IMR-90 (cell line): ENCODE results near the gene TINCR. TPM values are rescaled to one million over a fixed set of nuclear protein-coding genes. Genes with fewer than 3 reads are reported as not detected.

Experiments
- ATAC-seq: fragments of 200-7000 bp; cut with Tn5 transposase; 2 replicates; pipeline ENCODE4 v1.9.1; 2020; ENCODE audit warnings: low read depth, mild to moderate bottlenecking, moderate library complexity
- BruUV-seq: library from RNA; stranded (reverse); fragments of 400-500 nt; replicated peaks from 2 replicates; lab custom pipeline; 2021; lab: Mats Ljungman, UMichigan
- CTCF ChIA-PET: fragments of 300-600 bp; formaldehyde crosslinking; extraction: SDS; loops from one replicate; lab custom pipeline; 2021; ENCODE audit warnings: antibody characterized with exemption; lab: Yijun Ruan, JAX
- POLR2A ChIA-PET: fragments of 300-600 bp; sonication (Branson Sonifier 250); formaldehyde crosslinking; loops from one replicate; lab custom pipeline; 2022; ENCODE audit warnings: antibody characterized with exemption; ENCODE audit not compliant: unreplicated experiment; lab: Charles Lee
- DNase-seq: peaks from one replicate; pipeline ENCODE4 v3.0.0; 2013
- H2AFZ ChIP-seq: replicated peaks from 2 replicates; pipeline ENCODE3; 2013; ENCODE audit warnings: low read length, mild to moderate bottlenecking; ENCODE audit not compliant: poor library complexity
- H2AK5ac ChIP-seq: 2 replicates; pipeline ENCODE4 v1.6.1; 2013; ENCODE audit warnings: low read depth, low read length, inconsistent platforms
- H2AK9ac ChIP-seq: replicated peaks from 2 replicates; pipeline ENCODE3; 2013; ENCODE audit warnings: mild to moderate bottlenecking, low read depth, low read length, moderate library complexity; ENCODE audit not compliant: poor library complexity
- H2BK120ac ChIP-seq: 2 replicates; pipeline ENCODE4 v1.6.1; 2013; ENCODE audit warnings: low read depth, low read length, inconsistent platforms
- H2BK15ac ChIP-seq: 3 replicates; pipeline ENCODE4 v1.6.1; 2013; ENCODE audit warnings: low read depth, low read length, inconsistent platforms
- H2BK20ac ChIP-seq: 2 replicates; pipeline ENCODE4 v1.6.1; 2013; ENCODE audit warnings: low read depth, mild to moderate bottlenecking, inconsistent platforms, low read length, moderate library complexity
- H2BK5ac ChIP-seq: 2 replicates; pipeline ENCODE4 v1.6.1; 2013; ENCODE audit warnings: mild to moderate bottlenecking, low read depth, low read length, inconsistent platforms; ENCODE audit not compliant: poor library complexity, severe bottlenecking
- H3K14ac ChIP-seq: replicated peaks from 2 replicates; pipeline ENCODE4 v1.6.1; 2013; ENCODE audit warnings: low read depth, low read length, inconsistent platforms
- H3K18ac ChIP-seq: 2 replicates; pipeline ENCODE4 v1.6.1; 2013; ENCODE audit warnings: low read depth, low read length, control low read depth
- H3K23ac ChIP-seq: 2 replicates; pipeline ENCODE4 v1.6.1; 2013; ENCODE audit warnings: low read depth, low read length, inconsistent platforms
- H3K27ac ChIP-seq: 2 replicates; pipeline ENCODE4 v1.5.1; 2013; ENCODE audit warnings: mild to moderate bottlenecking, control low read depth, low read length; ENCODE audit not compliant: insufficient read depth
- H3K27me3 ChIP-seq: 2 replicates; pipeline ENCODE4 v1.6.1; 2013; ENCODE audit warnings: low read length; ENCODE audit not compliant: control insufficient read depth, insufficient read depth
- H3K36me3 ChIP-seq: 2 replicates; pipeline ENCODE4 v1.6.1; 2013; ENCODE audit warnings: low read length, mixed read lengths; ENCODE audit not compliant: control insufficient read depth, insufficient read depth
- H3K4ac ChIP-seq: 2 replicates; pipeline ENCODE4 v1.6.1; 2013; ENCODE audit warnings: low read depth, low read length, inconsistent platforms
- H3K4me1 ChIP-seq: 2 replicates; pipeline ENCODE4 v1.6.1; 2013; ENCODE audit warnings: low read length, mixed read lengths; ENCODE audit not compliant: control insufficient read depth, insufficient read depth
- H3K4me2 ChIP-seq: 2 replicates; pipeline ENCODE4 v1.6.1; 2013; ENCODE audit warnings: low read depth, mild to moderate bottlenecking, control low read depth, low read length, moderate library complexity
- H3K4me3 ChIP-seq: 2 replicates; pipeline ENCODE4 v1.5.1; 2013; ENCODE audit warnings: low read depth, mild to moderate bottlenecking, control low read depth, low read length, moderate library complexity; ENCODE audit not compliant: insufficient read depth
- H3K56ac ChIP-seq: 2 replicates; pipeline ENCODE4 v1.6.1; 2013; ENCODE audit warnings: low read length, inconsistent platforms; ENCODE audit not compliant: insufficient read depth; ENCODE audit errors: extremely low read depth
- H3K79me1 ChIP-seq, 2 experiments: 2 replicates each; pipeline ENCODE4 v1.6.1; 2013; ENCODE audit warnings: low read length in 2 of 2, inconsistent platforms in 1 of 2, low read depth in 1 of 2
- H3K9ac ChIP-seq: 2 replicates; pipeline ENCODE4 v1.6.1; 2013; ENCODE audit warnings: low read depth, low read length, control low read depth
- H3K9me1 ChIP-seq: 2 replicates; pipeline ENCODE4 v1.6.1; 2013; ENCODE audit warnings: low read length, inconsistent platforms; ENCODE audit not compliant: insufficient read depth
- H3K9me3 ChIP-seq: 2 replicates; pipeline ENCODE4 v1.6.1; 2013; ENCODE audit warnings: low read length; ENCODE audit not compliant: control insufficient read depth, insufficient read depth
- H4K20me1 ChIP-seq: 2 replicates; pipeline ENCODE4 v1.6.1; 2013; ENCODE audit warnings: low read length, inconsistent platforms; ENCODE audit not compliant: insufficient read depth
- H4K5ac ChIP-seq: 2 replicates; pipeline ENCODE4 v1.6.1; 2013; ENCODE audit warnings: mild to moderate bottlenecking, low read depth, low read length, control low read depth
- H4K8ac ChIP-seq, 2 experiments: 2 replicates each; pipeline ENCODE4 v1.6.1; 2013; ENCODE audit warnings: low read depth in 2 of 2, low read length in 2 of 2, control low read depth in 1 of 2, inconsistent platforms in 1 of 2
- H4K91ac ChIP-seq: 2 replicates; pipeline ENCODE4 v1.6.1; 2013; ENCODE audit warnings: low read depth, low read length, inconsistent platforms; ENCODE audit not compliant: insufficient read depth
- CEBPB ChIP-seq: IDR thresholded peaks from 2 replicates; pipeline ENCODE4 v1.6.1; 2012; ENCODE audit warnings: low read depth, low read length, improper control_type of control experiment
- RAD21 ChIP-seq: IDR thresholded peaks from 2 replicates; pipeline ENCODE4 v1.6.1; 2012; ENCODE audit warnings: low read length, improper control_type of control experiment
- SMC3 ChIP-seq: fragments of 150-350 bp; IDR thresholded peaks from 2 replicates; pipeline ENCODE4 v1.6.1; 2016; ENCODE audit warnings: low read depth, mild to moderate bottlenecking, antibody characterized with exemption, low read length, moderate library complexity
- WGBS, 2 experiments: methylation state at CpG; one replicate each; pipeline versions ENCODE4 v1.1.5 to v1.1.7; 2013; ENCODE audit warnings: missing lambda C conversion rate in 2 of 2; ENCODE audit not compliant: insufficient read length in 1 of 2; ENCODE audit errors: extremely low coverage in 2 of 2; 5-methylcytosine and 5-hydroxymethylcytosine counted together
- dilution Hi-C: fragments of 300-500 bp; cut with HindIII; formaldehyde crosslinking; loops from one replicate; pipeline ENCODE4 v1.14.3; 2018; ENCODE audit warnings: low sequenced_read_pairs; ENCODE audit not compliant: unreplicated experiment
- in situ Hi-C: fragments of 300-500 bp; cut with MboI; formaldehyde crosslinking; loops from 3 replicates; pipeline ENCODE4 v1.14.3; 2019; ENCODE audit warnings: low sequenced_read_pairs, inconsistent platforms, mixed read lengths
- intact Hi-C: fragments of 100-400 bp; cut with micrococcal nuclease; formaldehyde crosslinking; loops from 2 replicates; pipeline ENCODE4 v1.10.0; 2022
- polyA plus RNA-seq, 3 experiments: library from polyadenylated mRNA; depleted of rRNA; stranded (reverse); fragments of >200 nt; gene quantifications; 2 replicates each; pipeline ENCODE4 v1.2.3, GENCODE V29; 2012; ENCODE audit warnings: low replicate concordance in 1 of 3
- total RNA-seq: library from RNA; depleted of rRNA; stranded (reverse); fragments of >200 nt; gene quantifications from 2 replicates; pipeline ENCODE4 v1.2.3, GENCODE V29; 2012
- TF ChIP-seq, protein P1 (sequence below): conservative IDR thresholded peaks from 2 replicates; pipeline ENCODE4 v1.5.1; 2012; ENCODE audit warnings: mild to moderate bottlenecking, low read depth, low read length, improper control_type of control experiment

The TINCR gene
- total and polyA plus RNA-seq, 2 of the 4 experiments (the other 2 are of a cell fraction): 0.05 TPM; not detected in 1

DNA sequence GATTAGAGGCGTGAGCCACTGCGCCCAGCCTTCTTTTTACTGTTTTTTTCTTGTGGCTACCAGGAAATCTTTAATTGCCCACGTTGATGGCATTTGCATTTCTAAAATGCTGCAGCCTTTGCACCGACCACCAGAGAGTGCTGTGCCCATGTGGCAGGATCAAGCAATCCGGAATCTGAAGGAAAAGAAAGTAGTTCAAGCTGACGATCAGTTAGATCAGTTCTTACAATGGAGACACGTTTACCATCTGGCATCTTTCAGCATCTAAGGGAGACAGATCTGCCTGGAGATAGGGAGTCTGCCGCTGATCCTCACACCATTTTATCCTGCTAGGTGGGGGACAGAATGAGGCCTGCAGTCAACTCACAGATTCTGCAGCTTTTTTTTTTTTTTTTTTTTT, 19.9 kb downstream of the TINCR start:
- ChIA-PET POLR2A (no interaction called here), CTCF (interaction anchor here (0.6 to 1.6 kb wide), 3 partner anchors 10 to 33 kb away, joined by 3 to 6 read pairs (median 4); no protein-coding TSS in a partner anchor)
- H3K4ac ChIP-seq: no peak overlapping the region
- no peak overlapping the region for H3K14ac ChIP-seq
- no peak overlapping the region for H3K23ac ChIP-seq
- BruUV-seq: no TSS peak
- no peak overlapping the region for H2BK5ac ChIP-seq
- H3K27me3 ChIP-seq: peaks cover 14% of the 10 kb centered on the region
- no peaks in the 10 kb centered on the region for H3K9me1 ChIP-seq
- no peak overlapping the region for H3K9ac ChIP-seq
- no peaks in the 10 kb centered on the region for H3K36me3 ChIP-seq
- peak overlapping the region; percentile 16 for H2AFZ ChIP-seq
- H2AK5ac ChIP-seq: no peak overlapping the region
- no peak overlapping the region for H3K18ac ChIP-seq
- no peak overlapping the region for H3K56ac ChIP-seq
- ATAC-seq: peak; percentile 79
- H3K4me1 ChIP-seq: no peaks in the 10 kb centered on the region
- H4K5ac ChIP-seq: no peak overlapping the region
- DNase-seq: peak; percentile 51
- H3K79me1 ChIP-seq: no peaks in the 10 kb centered on the region
- dilution Hi-C loops: no loop called here
- H4K8ac ChIP-seq: no peak overlapping the region
- WGBS, 2 experiments: no CpG with 5 or more reads among the region's 8 CpGs
- TF ChIP-seq, protein P1, sequence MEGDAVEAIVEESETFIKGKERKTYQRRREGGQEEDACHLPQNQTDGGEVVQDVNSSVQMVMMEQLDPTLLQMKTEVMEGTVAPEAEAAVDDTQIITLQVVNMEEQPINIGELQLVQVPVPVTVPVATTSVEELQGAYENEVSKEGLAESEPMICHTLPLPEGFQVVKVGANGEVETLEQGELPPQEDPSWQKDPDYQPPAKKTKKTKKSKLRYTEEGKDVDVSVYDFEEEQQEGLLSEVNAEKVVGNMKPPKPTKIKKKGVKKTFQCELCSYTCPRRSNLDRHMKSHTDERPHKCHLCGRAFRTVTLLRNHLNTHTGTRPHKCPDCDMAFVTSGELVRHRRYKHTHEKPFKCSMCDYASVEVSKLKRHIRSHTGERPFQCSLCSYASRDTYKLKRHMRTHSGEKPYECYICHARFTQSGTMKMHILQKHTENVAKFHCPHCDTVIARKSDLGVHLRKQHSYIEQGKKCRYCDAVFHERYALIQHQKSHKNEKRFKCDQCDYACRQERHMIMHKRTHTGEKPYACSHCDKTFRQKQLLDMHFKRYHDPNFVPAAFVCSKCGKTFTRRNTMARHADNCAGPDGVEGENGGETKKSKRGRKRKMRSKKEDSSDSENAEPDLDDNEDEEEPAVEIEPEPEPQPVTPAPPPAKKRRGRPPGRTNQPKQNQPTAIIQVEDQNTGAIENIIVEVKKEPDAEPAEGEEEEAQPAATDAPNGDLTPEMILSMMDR: peak; percentile 68
- TF ChIP-seq CEBPB (no peak), SMC3 (peak; percentile 55), RAD21 (peak; percentile 67)
- no peak overlapping the region for H3K4me3 ChIP-seq
- H3K4me2 ChIP-seq: no peak overlapping the region; the same call in 1 of the 2 replicates
- no peak overlapping the region for H4K91ac ChIP-seq
- peak overlapping the region; percentile 7 for H2AK9ac ChIP-seq
- H3K9me3 ChIP-seq: no peaks in the 10 kb centered on the region
- no peak overlapping the region for H3K27ac ChIP-seq
- H2BK20ac ChIP-seq: no peak overlapping the region
- intact Hi-C loops: loop anchor here (1.0 kb wide), 1 partner anchor 30 kb away; no protein-coding TSS in a partner anchor
- no peak overlapping the region for H2BK15ac ChIP-seq
- no peak overlapping the region for H2BK120ac ChIP-seq
- no peaks in the 10 kb centered on the region for H4K20me1 ChIP-seq
- in situ Hi-C loops: no loop called here
